DND-41 (cell line): ENCODE data around the gene ZNF48.

Experiments used
- CTCF ChIP-seq: IDR thresholded peaks from 2 replicates; pipeline ENCODE4 v1.5.1; 2012; ENCODE audit warnings: borderline replicate concordance, low read length, moderate library complexity, mild to moderate bottlenecking; ENCODE audit not compliant: poor library complexity, severe bottlenecking; ENCODE audit errors: extremely low read depth
- EZH2 ChIP-seq: IDR thresholded peaks from 3 replicates; pipeline ENCODE4 v1.6.1; 2012; ENCODE audit warnings: borderline replicate concordance, low read depth, mild to moderate bottlenecking, moderate library complexity, low read length, inconsistent platforms; ENCODE audit not compliant: severe bottlenecking

- TF ChIP-seq CTCF, result no peak
- no peak for TF ChIP-seq EZH2
These were observed 22.5 kb upstream of the ZNF48 start for GRCh38 chr16:30372725-30373124.
